HG03342 (cell line): ENCODE measurements around the gene RPL38.
A peak's percentile ranks its signal among the peaks of the same experiment; 100 is the strongest.

Experiments used
- ATAC-seq: cut with Tn5 transposase; IDR thresholded peaks from one replicate; pipeline ENCODE4 v1.9.1; 2021; ENCODE audit warnings: mild to moderate bottlenecking, moderate library complexity; ENCODE audit not compliant: unreplicated experiment

The RPL38 gene

DNA sequence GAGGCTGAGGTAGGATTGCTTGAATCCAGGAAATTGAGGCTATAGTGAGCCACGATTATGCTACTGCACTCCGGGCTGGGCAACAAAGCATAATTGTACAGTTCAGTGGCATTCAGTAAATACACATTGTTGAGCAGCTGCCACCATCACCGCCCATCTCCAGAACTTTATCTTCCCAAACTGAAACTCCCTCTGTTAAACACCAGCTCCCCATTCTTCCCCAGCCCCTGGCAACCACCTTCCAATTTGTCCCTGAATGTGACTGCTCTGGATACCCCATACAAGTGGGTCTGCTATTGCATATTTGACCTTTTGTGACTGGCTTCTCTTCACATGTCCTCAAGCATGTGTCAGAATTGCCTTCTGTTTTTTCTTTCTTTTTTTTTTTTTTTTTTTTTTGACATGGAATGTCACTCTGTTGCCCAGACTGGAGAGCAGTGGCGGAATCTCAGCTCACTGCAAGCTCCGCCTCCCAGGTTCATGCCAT, 2.9 kb downstream of the RPL38 start:
- no peak for ATAC-seq

- ATAC-seq = no peak
These were observed 7.0 kb downstream of the RPL38 start for GRCh38 chr17:74210191-74211140.

DNA sequence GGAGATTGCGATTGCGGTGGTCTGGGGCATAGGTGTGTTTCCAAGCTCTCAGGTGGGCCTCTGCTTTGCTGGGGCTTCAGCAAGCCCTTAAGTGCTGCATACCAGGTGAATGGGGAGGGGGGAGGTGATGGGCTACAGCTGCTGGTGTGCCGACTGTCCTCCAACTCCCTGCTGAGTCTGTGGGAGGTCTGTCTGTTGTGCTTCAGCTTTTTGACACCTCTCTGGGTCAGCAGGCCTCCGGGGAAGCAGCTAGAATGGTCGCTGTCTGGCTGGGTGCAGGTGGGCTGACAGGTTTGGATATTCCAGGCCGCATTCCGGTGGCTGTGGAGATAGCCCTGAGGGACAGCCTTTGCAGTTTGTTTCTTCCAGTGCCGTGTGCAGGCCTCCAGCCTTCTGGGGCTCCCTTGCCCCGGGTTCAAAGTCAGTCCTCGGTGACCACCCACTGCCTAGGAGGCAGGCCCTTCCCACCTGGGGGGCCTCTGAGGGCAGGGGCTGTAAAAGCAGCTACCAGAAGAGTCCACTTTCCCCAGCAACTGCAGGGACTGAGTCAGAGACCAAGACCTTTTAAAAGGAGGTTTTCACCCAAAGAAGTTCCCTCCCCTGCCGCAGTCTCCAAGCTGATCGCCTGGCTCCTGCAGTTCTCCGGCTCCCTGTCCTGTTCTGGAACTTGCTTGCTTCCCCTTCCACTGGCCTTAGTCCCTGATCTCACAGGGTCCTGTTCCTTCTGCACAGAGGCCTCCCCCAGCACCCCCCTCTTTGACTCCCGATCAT, 7.8 kb downstream of the RPL38 start:
- ATAC-seq = no peak

DNA sequence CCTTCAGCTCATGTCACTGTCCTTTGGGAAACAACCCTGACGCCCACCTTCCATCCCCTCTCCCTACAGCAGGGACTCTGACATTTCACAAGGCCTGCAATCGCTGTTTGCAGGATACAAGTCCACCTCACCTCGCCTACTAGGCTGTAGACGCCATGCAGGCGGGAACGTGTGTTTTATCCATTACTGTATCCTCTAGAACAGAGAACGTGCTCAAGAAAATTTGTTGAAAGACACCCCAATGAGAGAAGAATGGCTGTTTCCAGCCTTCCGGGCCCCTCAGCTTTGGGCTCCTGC, 8.4 kb downstream of the RPL38 start:
- ATAC-seq = no peak

DNA sequence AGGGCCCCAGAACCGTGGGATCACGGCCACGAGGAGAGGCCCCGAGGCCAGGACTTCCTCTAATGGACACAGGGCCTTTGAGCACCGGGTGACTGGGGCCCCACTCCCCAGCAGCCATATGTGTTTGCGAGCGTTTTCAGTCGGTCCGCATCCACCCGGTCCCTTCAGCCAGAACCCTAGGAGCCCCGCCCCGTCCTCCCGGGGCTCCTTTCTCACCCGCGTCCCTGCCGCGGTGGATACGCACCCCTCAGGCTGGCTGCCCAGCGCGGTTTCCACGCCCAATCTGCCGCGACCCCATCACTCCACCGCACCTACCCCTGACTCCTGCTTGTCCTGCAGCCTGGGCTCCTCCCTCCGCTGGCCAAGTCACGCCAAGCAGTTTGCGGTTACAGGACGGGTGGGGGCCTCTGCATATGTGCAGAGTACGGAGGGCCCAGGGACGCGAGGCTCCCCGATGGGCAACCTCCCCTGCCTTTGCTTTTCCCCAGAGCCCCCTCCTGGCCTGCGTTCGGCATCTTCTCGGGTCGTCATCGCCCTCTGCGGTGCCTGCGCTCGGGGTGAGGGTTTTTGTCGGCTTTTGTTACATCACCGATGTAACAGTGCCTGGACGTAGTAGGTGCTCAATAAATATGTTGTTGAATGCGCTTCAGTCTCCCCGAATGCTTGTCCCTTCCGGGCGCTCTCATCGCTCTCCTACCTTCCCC, 8.9 kb downstream of the RPL38 start:
- peak; percentile 3 for ATAC-seq

GRCh38 chr17:74212913-74213791, 9.7 kb downstream of the RPL38 start, which contains the start of gene TTYH2:
TSS of gene TTYH2 (plus strand) at chr17:74213571. CDS start at chr17:74213588, 17 bp downstream.
- peak; percentile 60 for ATAC-seq

GRCh38 chr17:74213861-74214391, 10.4 kb downstream of the RPL38 start:
- no peak for ATAC-seq

DNA sequence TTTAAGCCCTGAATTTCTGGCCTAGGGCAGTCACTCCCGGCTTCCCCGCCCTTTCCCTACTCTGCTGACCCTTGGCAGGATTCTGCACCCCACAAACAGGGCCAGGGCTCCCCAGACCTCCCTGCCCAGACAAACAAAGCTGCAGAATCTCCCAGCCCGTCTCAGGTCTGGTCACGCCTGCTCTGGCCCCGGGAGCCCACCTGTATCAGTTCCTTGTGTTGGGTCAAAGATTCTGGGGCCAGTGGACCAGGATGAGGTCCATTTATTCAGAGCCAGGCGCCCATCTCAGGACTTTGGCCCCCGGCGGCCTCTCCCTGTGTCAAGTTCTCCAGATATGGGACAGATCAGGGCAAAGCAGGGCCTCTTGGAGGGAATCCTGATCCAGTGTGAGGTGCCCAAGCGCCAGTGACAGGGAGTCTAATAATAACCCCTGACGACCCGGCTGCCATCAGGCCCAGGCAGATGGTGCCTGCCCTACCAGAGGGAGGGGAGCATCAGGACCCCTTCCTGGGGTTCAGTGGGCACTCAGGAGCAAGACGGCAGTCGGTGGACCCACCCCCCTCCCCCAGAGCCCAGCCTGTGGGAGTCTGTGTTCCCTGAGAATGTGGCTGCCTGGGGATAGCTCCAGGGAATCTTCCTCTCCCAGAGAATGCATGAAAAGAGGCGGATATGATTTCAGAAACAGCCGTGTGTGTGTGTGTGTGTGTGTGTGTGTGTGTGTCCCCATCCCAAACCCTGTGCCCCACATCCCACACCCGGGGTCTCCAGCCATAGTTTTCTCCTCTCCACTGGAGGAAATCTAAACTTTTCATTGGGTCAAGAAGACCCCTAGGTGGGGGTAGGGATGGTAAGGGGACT, 11.2 kb downstream of the RPL38 start:
- no peak for ATAC-seq

DNA sequence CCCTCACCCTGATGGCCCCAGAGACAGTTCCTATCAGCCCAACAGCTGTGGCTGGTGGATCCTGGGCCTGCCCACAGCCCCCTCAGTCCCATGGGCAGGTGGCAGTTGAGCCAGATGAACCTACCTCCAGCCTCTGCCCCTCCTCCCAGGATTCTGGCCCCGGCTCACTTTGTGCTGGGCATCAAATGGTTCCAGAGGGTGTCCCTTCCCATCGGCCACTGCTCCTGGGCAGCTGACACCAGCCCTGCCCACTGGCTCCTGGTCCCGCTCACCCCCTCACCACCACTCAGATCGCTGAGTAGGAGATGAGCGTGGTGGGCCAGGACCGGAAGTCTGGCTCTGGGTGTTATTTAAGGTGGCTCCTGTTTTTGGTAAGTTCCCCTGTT, 11.9 kb downstream of the RPL38 start:
- ATAC-seq = no peak

DNA sequence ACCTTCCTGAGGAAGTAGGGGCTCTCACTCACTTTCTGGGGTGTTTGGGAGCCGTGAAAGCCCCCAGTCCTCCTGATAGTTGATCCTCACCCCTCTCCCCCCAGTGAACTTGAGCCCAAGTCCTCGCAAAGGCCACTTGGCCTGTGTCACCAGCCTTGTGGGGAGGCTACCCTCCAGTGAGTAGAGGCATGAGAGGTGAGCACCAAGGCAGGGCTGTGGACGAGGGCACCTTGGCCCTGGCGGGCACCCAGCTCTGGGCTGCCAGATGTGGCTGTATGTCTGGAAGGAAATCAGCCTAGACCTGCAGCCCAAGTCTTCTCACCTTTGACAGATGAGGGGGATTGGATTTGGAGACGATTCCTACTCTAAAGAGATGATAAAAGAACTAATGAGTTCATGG, 13.0 kb downstream of the RPL38 start:
- no peak for ATAC-seq

GRCh38 chr17:74217037-74217730, 13.7 kb downstream of the RPL38 start:
- ATAC-seq = no peak

- no peak for ATAC-seq
These were observed 14.4 kb downstream of the RPL38 start for GRCh38 chr17:74217888-74218287.

DNA sequence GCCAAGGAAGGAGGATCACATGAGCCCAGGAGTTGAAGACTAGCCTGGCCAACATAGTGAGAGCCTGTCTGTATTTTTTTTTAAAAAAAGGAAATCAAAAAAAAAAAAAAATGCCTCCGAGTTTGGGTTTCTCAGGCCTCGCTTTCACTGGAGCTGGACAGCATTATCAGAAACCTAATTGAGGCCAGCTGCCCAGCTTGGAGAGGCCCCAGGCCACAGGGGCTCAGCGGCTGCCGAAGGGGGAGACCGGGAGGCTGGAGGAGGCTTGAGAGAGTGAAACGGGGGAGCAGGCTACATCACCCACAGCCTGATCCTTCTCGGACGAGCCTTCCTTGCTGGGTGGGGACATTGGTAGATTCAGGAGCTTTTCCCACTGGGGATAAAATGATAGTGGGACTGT, 15.0 kb downstream of the RPL38 start:
- ATAC-seq = no peak

DNA sequence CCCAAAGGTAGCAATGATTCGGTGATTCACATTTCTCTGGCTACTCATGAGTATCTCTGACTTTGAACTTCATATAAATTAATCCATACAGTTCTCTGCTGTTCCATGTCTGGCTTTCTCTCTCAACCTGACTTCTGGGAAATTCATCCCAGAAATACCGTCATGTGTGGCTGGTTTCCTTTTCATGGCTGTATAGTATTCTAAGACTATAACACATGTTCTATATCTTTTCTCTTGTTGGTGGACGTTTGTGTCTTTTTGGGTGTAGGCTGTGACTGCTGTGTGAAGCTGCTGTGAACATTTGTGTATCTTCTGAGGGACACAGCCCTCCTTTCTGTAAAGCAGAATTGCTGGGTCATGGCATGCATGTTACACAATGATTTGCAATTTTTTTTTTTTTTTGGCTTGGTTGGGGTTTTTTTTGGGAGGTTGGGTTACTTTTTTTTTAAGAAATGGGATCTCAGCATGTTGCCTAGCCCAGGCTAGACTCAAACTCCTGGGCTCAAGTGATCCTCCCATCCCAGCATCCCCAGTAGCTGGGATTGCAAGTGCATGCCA, 16.2 kb downstream of the RPL38 start:
- no peak for ATAC-seq

DNA sequence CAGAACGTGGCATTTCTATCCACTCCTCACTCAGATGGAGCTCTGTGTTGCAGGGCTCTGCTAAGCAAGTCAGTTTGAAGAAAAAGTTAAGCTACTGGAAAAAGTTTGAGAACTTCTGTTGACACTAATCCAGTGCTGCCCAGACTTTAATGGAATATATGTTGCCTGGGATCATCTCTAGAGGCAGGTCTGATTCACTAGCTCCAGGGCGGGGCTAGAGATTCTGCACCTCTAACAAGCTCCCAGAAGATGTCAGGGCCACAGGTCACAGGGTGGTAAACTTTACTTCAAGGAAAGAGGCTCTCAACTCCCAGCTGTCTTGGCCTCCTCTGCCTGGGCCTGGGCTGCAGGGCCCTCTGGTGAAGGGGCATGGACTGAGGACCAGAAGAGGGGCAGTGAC, 16.7 kb downstream of the RPL38 start:
- ATAC-seq = no peak

GRCh38 chr17:74220946-74221818, 17.7 kb downstream of the RPL38 start:
- no peak for ATAC-seq

DNA sequence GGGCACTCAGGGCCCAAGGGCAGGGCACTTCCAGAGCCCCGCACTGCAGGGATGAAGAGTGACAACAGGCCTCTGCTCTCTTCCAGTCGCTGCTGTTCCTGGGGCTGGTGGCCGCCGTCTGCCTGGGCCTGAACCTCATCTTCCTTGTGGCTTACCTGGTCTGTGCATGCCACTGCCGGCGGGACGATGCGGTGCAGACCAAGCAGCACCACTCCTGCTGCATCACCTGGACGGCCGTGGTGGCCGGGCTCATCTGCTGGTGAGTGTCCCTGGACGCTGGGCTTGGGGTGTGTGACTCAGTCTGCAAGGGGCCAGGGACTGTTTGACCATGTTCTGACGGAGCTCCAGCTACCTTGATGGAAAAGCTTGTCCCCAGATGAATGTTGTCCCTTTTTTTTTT, 18.9 kb downstream of the RPL38 start:
- ATAC-seq = no peak
